Glutamatergic neuron (in vitro differentiated cells): ENCODE results near the gene C2. TPM values are rescaled to one million over a fixed set of nuclear protein-coding genes. Genes with fewer than 3 reads are reported as not detected.
A peak's percentile ranks its signal among the peaks of the same experiment; 100 is the strongest.

Experiments
- DNase-seq: peaks from one replicate; pipeline ENCODE4 v3.0.0; 2022
- H3K27ac Mint-ChIP-seq: one replicate; pipeline ENCODE4 v1.8.0; 2020; ENCODE audit warnings: mild to moderate bottlenecking, mixed read lengths, inconsistent platforms; ENCODE audit not compliant: unreplicated experiment
- H3K27me3 Mint-ChIP-seq: one replicate; pipeline ENCODE4 v1.8.0; 2020; ENCODE audit warnings: mild to moderate bottlenecking, moderate library complexity, mixed read lengths, inconsistent platforms; ENCODE audit not compliant: unreplicated experiment
- H3K36me3 Mint-ChIP-seq: one replicate; pipeline ENCODE4 v1.8.0; 2020; ENCODE audit warnings: mild to moderate bottlenecking, mixed read lengths, inconsistent platforms; ENCODE audit not compliant: unreplicated experiment
- H3K4me1 Mint-ChIP-seq: one replicate; pipeline ENCODE4 v1.8.0; 2020; ENCODE audit warnings: mild to moderate bottlenecking, low read depth, mixed read lengths, inconsistent platforms; ENCODE audit not compliant: unreplicated experiment
- H3K4me3 Mint-ChIP-seq: one replicate; pipeline ENCODE4 v1.8.0; 2020; ENCODE audit warnings: mild to moderate bottlenecking, mixed read lengths, inconsistent platforms; ENCODE audit not compliant: unreplicated experiment
- H3K9me3 Mint-ChIP-seq: one replicate; pipeline ENCODE4 v1.8.0; 2020; ENCODE audit warnings: mild to moderate bottlenecking, moderate library complexity, mixed read lengths, inconsistent platforms; ENCODE audit not compliant: unreplicated experiment
- total RNA-seq: library from RNA; stranded (reverse); fragmentation: NEBNext Ultra II Directional; extraction: Animal tissue kit (Norgen Biotek cat#: 25700); gene quantifications from one replicate; pipeline ENCODE4 v1.2.1, GENCODE V29; 2021; ENCODE audit not compliant: unreplicated experiment
- TF ChIP-seq, protein P1 (sequence below): fragments of 200-600 bp; sonication (generic); IDR thresholded peaks from one replicate; pipeline ENCODE4 v1.5.0; 2021; ENCODE audit not compliant: partially characterized antibody, unreplicated experiment

The C2 gene
- total RNA-seq, 1 donor from 2014 or later: not detected

DNA sequence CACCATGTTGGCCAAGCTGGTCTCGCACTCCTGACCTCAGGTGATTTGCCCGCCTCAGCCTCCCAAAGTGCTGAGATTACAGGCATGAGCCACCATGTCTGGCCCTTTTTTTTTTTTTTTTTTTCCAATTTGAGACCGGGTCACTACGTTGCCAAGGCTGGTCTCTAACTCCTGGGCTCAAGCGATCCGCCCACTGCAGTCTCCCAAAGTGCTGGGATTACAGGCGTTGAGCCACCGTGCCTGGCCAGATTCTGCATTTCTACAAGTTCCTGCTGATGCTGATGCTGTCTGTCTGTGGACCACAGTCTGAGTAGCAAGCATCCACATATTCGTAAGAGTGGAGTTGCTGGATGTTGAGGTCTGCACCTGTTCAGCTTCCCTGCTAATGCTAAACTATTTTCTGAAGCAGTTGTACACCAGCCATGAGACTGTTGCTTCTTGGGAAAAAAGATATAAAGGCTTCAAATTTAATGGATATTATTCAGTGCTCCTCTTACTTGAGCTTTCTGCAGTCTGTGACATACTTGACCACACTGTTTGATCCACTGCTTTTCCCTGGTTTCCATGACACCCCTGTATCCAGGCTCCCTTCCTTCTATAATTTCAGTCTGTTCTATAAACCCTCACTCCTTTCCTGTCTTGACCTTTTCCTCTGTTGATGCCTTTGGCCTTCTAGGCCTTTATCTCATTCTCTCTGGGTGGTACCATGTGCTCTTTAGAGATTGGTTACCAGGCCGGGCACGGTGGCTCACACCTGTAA lies 15.5 kb upstream of the C2 start:
- TF ChIP-seq, protein P1, sequence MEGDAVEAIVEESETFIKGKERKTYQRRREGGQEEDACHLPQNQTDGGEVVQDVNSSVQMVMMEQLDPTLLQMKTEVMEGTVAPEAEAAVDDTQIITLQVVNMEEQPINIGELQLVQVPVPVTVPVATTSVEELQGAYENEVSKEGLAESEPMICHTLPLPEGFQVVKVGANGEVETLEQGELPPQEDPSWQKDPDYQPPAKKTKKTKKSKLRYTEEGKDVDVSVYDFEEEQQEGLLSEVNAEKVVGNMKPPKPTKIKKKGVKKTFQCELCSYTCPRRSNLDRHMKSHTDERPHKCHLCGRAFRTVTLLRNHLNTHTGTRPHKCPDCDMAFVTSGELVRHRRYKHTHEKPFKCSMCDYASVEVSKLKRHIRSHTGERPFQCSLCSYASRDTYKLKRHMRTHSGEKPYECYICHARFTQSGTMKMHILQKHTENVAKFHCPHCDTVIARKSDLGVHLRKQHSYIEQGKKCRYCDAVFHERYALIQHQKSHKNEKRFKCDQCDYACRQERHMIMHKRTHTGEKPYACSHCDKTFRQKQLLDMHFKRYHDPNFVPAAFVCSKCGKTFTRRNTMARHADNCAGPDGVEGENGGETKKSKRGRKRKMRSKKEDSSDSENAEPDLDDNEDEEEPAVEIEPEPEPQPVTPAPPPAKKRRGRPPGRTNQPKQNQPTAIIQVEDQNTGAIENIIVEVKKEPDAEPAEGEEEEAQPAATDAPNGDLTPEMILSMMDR: no peak
- Mint-ChIP-seq H3K27me3 (no peaks in the 10 kb centered on the region), H3K36me3 (no peaks in the 10 kb centered on the region), H3K9me3 (no peaks in the 10 kb centered on the region), H3K4me3 (no peak overlapping the region), H3K4me1 (no peaks in the 10 kb centered on the region), H3K27ac (no peak overlapping the region)
- DNase-seq: no peak

DNA sequence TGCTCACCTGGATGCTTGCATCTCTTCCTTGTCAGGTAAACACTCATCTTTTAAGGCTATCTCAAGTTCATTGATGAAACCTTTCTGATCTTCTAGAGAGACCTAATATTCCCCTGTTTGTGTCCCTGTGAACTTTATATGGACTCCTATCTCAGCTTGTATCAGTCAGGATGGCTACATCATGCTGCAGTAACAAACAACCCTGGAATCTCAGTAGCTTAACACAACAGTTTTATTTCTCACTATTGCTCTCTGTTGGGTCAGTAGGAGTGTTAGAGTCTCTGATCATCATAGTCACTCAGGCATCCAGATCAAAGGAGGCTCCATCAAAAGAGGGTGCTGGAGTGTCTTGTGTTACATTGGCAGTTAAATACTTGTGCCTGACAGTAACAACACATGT lies 12.2 kb upstream of the C2 start:
- H3K27me3 Mint-ChIP-seq: no peaks in the 10 kb centered on the region
- H3K36me3 Mint-ChIP-seq: no peaks in the 10 kb centered on the region
- H3K27ac Mint-ChIP-seq: no peak overlapping the region
- DNase-seq: no peak
- H3K4me3 Mint-ChIP-seq: no peak overlapping the region
- H3K4me1 Mint-ChIP-seq: no peaks in the 10 kb centered on the region
- no peaks in the 10 kb centered on the region for H3K9me3 Mint-ChIP-seq
- TF ChIP-seq, protein P1: no peak

DNA sequence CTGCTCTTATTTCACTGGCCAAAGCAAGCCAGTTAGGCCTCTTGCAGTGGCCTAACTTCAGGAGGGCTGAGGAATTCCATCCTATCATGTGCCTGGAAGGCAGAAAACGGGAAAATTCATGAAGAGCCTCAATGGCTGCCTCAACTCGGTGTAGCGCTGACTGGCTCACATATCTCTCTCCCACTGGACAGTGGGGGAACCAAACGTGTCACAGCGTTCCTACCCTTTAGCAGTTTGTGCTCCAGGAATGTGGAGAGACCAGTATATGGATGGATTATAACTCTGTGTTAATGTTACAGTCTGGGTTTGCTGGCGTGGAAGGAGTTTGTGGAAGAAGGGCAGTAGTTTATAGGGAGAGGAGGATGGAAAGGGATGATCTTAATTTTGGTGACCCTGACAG lies 11.8 kb upstream of the C2 start:
- Mint-ChIP-seq H3K4me1 (no peaks in the 10 kb centered on the region), H3K4me3 (peak overlapping the region; percentile 11), H3K27ac (no peak overlapping the region), H3K27me3 (no peaks in the 10 kb centered on the region), H3K9me3 (no peaks in the 10 kb centered on the region), H3K36me3 (no peaks in the 10 kb centered on the region)
- no peak for DNase-seq
- TF ChIP-seq, protein P1: no peak

DNA sequence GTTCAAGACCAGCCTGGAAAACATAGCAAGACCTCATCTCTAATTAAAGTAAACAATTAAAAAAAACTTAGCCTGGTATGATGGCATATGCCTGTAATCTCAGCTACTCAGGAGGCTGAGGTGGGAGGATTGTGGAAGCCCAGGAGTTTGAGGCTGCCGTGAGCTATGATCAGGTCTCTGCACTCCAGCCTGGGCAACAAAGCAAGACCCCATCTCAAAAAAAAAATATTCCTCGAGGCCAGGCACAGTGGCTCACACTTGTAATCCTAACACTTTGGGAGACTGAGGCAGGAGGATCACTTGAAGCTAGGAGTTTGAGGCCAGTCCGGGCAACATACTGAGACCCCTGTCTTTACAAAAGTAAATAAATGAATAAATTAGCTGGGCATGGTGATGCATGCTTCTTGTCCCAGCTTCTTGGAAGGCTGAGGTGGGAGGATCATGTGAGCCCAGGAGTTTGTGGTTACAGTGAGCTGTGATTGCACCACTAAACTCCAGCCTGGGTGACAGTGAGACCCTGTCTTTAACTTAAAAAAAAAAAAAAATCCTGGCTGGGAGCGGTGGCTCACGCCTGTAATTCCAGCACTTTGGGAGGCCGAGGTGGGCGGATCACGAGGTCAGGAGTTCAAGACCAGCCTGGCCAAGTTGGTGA lies 9.3 kb upstream of the C2 start:
- TF ChIP-seq, protein P1: no peak
- no peak overlapping the region for H3K27ac Mint-ChIP-seq
- H3K4me1 Mint-ChIP-seq: no peaks in the 10 kb centered on the region
- no peaks in the 10 kb centered on the region for H3K27me3 Mint-ChIP-seq
- DNase-seq: no peak
- H3K36me3 Mint-ChIP-seq: no peaks in the 10 kb centered on the region
- H3K9me3 Mint-ChIP-seq: no peaks in the 10 kb centered on the region
- H3K4me3 Mint-ChIP-seq: no peak overlapping the region
